ENCODE measurements around the gene ZNF613.
"Not testable (repeated sequence)": the region's sequence is repeated elsewhere in the genome, so short reads cannot be mapped to it uniquely, and the experiment has no call there.

ZNF613 gene

DNA sequence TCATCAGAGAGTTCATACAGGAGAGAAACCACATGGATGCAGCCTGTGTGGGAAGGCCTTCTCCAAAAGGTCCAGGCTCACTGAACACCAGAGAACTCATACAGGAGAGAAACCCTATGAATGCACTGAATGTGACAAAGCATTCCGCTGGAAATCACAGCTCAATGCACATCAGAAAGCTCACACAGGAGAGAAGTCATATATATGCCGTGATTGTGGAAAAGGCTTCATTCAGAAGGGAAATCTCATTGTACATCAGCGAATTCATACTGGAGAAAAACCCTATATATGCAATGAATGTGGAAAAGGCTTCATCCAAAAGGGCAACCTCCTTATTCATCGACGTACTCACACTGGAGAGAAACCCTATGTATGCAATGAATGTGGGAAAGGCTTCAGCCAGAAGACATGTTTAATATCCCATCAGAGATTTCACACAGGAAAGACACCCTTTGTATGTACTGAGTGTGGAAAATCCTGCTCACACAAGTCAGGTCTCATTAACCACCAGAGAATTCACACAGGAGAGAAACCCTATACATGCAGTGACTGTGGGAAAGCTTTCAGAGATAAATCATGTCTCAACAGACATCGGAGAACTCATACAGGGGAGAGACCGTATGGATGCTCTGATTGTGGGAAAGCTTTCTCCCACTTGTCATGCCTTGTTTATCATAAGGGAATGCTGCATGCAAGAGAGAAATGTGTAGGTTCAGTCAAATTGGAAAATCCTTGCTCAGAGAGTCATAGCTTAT lies 17.7 kb downstream of the ZNF613 start:
- no peak for DNase-seq

DNA sequence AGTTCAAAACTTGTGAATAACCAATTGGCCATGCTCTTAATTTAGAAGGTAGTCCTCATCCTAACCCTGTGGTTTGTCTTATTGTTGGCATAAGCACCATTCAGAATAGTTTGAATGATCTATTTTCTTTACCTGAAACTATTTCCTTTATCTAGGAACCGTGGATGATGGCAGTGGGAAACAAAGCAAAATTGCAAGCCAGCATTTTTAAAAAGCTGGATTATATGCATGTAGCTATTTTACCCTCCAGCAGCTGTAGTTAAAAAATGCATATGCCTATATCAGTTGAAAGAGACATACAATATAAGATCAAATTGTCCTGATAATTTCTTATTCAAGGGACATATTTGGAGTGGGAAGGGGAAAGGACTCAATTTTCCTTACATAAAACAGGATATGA lies 19.3 kb downstream of the ZNF613 start:
- DNase-seq: no peak

DNA sequence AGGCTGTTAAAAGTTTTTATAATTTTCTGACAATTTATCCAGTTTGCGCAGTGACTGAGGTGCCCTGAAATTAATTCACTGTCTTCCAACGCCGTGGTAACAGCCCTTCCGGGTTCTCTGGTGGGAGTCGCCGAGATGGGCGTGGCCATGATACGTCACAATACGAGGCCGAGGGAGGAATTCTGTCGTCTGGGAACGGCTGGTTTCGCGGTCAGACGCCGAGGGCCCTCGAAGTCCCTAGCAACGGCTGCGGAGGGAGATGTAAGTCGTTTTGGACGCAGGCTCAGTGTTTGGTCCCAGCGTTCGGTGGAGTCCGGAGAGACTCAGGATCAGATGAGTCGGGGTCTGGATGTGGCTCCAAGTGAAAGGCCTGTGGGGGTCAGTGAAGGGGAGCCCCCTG lies 21.7 kb downstream of the ZNF613 start:
- peak; percentile 12 for DNase-seq

DNA sequence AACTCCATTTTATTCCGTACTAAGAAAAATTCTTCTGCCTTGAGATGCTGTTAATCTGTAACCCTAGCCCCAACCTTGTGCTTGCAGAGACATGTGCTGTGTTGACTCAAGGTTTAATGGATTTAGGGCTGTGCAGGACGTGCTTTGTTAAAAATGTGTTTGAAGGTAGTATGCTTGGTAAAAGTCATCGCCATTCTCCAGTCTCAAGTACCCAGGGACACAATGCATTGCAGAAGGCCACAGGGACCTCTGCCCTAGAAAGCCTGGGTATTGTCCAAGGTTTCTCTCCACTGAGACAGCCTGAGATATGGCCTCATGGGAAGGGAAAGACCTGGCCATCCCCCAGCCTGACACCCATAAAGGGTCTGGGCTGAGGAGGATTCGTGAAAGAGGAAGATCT lies 30.6 kb downstream of the ZNF613 start:
- DNase-seq: not testable (repeated sequence)

DNA sequence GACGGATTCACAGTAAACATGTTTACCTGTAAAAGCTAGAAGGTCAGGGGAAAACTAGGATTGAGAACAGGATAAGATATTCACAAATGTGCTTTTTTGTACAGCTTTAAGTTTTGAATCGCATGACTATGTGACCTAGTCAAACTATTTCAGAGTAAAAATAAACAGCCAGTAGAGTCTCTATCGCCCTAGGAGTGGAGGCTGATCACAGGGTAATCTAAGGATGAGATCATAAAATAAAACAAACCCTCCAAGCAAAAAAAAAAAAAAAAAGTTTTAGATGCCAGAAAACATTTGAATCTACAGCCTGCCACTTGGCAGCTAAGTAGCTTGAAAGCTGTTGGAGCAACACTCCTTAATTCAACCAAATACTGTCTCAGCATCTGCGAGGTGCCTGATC lies 32.5 kb downstream of the ZNF613 start:
- DNase-seq: no peak

DNA sequence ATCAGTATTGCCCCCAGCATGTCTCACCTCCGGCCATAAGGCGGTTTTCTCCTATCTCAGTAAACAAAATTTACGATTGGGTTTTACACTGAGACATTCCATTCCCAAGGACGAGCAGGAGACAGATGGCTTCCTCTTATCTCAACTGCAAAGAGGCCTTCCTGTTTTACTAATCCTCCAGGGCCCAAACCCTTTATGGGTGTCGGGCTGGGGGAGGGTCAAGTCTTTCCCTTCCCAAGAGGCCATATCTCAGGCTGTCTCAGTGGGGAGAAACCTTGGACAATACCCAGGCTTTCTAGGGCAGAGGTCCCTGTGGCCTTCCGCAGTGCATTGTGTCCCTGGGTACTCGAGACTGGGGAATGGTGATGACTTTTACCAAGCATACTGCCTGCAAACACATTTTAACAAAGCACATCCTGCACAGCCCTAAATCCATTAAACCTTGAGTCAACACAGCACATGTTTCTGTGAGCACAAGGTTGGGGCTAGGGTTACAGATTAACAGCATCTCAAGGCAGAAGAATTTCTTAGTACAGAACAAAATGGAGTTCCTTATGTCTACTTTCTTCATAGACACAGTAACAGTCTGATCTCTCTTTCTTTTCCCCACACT lies 33.5 kb downstream of the ZNF613 start:
- not testable (repeated sequence) for DNase-seq

DNA sequence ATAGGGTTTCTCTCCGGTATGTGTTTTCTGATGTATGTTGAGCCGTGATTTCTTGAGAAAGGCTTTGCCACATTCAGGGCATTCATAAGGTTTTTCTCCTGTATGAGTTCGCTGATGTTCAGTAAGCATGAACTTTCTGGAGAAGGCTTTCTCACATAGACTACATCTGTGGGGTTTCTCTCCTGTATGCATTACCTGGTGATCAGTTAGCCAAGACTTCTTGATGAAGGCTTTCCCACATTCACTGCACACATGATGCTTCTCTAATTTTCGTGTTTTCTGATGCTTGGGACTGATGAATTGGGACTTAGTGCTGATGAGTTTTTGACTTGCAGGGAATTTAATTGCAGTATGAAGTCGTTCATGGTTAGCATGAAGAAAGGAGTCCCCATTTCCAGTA lies 38.3 kb downstream of the ZNF613 start:
- no peak for DNase-seq

DNA sequence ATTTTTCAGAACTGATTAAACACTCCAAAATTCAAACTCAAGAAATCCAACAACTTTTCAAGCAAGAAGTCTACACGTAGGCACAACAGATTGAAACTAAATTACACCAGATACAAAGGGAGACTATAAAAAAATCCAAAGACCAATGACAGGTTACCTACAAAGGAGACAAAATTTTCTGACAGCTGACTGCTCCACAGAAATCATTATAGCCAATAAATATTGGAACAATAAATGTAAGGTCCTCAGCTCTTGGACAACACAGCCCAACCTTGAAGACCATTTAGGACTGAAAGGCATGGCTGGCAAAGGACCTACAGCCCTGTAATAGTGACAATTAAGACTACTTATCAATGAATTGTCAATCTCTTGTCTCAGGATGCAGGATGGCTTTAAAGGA lies 43.4 kb downstream of the ZNF613 start:
- no peak for DNase-seq

DNA sequence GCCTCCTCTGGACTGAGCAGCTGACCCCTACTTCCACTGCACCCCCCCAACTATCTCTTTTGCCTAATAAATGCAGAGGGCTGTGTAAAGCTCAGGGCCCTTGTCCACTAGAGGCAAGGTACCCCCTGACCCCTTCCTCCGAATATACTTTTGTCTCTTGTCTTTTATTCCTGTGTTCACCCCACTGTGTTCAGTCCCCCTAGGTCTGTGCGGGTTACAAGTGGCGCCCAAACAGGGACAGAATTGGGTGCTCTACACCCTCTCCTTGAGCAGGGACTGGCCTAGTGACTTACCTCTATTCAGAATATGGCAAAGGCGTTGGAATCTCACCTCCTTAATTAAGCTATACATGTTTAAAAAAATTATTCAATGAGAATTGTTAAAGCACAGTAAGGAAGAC lies 44.4 kb downstream of the ZNF613 start:
- peak; percentile 12 for DNase-seq

DNA sequence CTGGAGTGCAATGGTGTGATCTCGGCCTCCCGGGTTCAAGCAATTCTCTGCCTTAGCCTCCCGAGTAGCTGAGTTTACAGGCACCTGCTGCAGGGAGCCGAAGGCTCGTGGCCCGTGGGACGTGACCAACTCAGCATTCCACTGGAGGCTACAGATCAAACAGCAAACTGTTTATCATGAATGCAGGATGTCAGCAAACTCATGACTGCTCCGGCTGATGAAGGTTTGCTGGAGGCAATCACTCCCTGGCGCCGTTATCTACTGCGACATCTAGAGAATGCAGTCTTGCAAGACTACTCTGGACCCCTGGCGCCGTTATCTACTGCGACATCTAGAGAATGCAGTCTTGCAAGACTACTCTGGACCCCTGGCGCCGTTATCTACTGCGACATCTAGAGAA lies 48.5 kb downstream of the ZNF613 start:
- not testable (repeated sequence) for DNase-seq

DNA sequence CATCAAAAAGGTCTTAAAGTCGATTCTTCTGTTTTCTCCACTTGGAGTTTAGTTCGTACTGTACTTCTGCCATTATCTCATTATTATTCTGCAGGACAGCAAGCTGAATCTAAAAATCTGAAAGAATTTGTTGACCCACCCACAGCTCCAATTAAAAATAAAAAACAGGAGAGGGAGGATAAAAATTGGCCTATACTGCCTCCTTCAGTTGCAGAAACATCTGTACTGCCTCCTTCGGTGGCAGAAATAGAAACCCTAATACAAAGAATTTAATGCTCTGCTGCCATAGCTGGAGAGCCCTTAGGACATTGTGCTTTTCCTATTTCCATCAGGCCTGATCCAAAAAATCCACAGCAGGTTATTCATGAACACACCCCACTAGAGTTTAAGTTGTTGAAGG lies 49.6 kb downstream of the ZNF613 start:
- DNase-seq: no peak

DNA sequence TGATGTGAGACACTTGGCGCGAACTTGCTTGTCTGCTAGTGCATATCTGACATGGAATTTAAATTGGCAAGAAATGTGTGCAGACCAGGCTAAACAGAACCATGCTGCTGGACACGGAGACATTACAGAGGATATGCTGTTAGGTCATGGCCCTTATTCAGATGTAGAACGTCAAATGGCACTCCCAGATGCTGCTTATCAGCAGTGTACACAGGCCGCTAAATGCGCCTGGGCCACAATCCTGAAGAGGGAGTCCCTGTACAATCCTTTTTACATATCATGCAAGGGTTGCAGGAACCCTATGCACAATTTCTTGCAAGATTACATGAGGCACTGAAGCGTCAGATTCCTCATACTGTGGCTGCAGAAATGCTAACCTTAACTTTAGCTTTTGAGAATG lies 50.1 kb downstream of the ZNF613 start:
- DNase-seq: no peak

DNA sequence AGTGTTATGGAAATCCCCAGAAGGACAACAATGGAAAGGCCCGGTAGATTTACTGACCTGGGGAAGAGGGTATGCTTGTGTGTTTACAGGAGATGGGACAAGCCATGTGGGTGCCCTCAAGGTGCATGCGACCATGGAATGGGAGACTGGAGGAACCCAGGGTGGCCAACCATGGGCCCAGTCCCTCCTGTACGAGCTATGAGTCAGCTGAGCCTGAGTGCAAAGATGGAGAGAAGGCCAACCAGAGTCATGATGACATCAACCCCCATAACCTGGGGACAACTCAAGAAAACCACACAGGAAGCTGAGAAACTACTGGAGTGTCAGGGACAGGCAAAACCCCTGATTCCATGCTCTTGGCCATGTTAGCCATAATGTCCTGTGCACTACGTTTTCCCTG lies 51.6 kb downstream of the ZNF613 start:
- DNase-seq: no peak

DNA sequence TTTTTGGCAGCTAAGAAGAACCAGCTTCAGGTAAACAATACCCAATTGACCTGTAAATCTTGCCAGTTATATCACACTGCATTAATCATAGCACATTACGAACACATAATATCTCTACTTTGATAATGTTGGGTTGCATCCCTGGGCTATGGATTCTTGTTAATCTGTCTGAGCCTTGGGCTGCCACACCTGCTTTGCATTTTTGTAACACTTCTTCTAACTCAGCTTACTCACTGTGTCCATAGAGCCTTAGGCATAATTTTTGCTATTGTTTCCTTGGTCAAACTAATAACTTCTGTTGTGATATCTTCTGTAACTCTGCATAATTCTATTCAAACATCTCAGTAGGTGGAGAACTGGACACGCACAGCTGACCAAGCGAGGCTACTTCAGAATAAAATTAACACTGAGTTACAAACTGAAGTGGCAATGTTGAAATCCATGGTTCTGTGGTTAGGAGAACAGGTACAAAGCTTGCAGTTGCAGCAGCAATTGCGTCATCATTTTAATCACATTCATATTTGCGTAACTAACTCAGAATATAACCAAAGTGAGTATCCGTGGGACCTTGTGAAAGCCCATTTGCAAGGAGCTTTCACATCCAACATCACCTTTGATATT lies 53.0 kb downstream of the ZNF613 start:
- no peak for DNase-seq

DNA sequence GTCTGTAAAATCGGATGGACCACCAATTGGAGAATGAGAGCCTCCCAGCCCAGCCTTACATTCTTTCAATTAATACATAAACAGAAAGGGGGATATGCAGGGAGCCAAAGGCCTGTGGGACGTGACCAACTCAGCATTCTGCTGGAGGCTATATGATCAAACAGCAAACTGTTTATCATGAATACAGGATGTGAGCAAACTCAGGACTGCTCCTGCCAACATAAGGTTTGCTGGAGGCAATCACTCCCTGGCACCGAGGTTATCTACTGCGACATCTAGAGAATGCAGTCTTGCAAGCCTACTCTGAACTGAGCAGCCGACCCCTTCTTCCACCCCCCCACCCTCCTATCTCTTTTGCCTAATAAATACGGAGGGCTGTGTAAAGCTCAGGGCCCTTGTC lies 53.7 kb downstream of the ZNF613 start:
- DNase-seq: not testable (repeated sequence)

DNA sequence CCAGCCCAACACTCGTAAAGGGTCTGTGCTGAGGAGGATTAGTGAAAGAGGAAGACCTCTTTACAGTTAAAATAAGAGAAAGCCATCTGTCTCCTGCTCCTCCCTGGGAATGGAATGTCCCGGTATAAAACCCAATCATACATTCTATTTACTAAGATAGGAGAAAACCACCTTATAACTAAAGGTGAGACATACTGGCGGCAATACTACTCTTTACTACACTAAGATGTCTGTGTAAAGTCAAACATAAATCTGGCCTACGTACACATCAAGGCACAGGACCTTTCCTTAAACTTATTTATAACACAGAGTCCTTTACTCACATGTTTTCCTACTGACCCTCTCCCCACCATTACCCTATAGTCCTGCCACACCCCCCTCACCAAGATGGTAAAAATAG lies 56.1 kb downstream of the ZNF613 start:
- no peak for DNase-seq

DNA sequence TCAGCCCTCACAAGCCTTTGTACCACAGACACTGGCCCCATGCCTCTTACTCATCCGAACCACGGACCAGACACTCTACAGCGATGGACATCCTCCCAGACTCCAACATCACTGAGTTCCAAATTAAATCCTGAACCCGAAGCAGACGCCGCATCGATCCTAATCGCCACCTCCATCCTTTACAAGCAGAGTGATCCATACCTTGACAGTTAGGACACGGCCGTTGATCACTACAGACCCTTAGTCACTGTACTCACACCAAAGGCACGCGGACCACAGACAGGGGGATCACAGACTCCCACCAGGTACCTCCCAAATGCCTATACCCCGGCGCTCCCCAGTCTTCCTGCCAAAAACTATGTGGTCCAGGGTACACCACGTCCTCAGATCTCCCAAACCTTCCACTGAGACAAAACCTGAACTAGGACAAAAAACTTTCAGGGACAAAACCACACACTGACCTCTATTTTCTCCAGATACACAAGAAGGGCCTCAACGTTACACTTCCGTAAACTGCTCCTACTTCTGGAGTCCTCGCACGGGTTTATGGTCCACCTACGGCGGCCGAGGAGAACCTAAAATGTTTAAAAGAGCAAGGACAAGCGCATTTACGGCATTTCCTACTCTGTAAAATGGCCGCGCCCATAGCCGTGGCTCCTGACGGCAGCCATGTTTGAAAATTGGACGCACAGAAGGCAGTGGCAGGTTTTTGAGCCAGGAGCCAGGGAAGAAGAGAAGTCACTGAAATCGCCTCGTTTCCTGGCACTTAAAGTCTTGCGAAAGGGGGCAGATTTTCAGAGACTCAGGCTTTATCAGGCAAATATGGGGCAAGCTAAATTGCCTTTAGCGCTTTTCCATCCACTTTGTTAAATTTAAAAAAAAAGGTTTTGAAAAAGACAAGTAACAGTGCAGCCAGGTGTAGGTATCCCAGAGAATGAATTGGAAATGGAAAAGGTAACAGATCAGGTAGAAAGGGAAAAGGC lies 59.3 kb downstream of the ZNF613 start, which contains the start of gene ZNF350:
ZNF350 (minus strand) TSS at position 532 of the 983 bp plus-strand sequence. CDS start 12,480 bp downstream, outside the sequence.
- peak; percentile 95 for DNase-seq

DNA sequence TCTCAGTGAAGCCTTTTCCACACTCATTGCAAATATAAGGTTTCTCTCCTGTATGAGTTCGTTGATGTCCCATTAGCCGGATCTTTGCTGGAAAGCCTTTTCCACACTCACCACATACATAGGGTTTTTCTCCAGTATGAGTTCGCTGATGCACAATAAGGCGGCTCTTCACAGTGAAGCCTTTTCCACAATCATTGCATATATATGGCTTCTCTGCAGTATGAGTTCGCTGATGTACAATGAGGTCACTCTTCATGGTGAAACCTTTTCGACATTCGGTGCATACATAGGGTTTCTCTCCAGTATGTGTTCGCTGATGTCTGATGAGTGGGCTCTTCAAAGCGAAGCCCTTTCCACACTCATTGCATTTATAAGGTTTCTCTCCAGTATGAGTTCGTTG lies 66.2 kb downstream of the ZNF613 start:
- no peak for DNase-seq

DNA sequence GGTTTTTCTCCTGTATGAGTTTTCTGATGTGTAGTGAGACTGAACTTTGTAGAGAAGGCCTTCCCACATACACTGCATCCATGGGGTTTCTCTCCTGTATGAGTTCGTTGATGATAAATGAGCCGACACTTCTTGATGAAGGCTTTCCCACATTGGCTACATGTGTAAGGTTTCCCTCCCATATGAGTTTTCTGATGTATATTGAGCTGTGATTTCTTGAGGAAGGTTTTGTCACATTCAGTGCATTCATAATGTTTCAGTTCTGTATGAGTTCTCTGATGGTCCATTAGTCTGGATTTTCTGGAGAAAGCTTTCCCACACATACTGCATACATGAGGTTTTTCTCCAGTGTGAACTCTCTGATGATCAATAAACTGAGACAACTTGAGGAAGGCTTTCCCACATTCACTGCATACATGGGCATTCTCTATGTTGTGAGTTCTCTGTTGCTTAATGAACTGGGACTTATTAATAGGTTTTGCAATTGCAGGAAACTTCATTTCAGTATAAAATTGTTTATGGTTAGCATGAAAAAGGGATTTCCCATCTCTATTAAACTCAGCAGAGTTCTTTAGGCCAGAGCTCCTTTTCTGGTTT lies 66.9 kb downstream of the ZNF613 start:
- no peak for DNase-seq

All from fibroblast of skin of abdomen (primary cell).